Nephron (organoid): ENCODE data around the gene WFS1.
A peak's percentile ranks its signal among the peaks of the same experiment; 100 is the strongest.

Experiments used
- H3K27ac Mint-ChIP-seq, 3 experiments: 2 replicates each; pipeline ENCODE4 v1.8.0; 2020; ENCODE audit warnings: mixed read lengths in 3 of 3, mild to moderate bottlenecking in 2 of 3, moderate library complexity in 1 of 3
- H3K27me3 Mint-ChIP-seq: 2 replicates; pipeline ENCODE4 v1.8.0; 2021; ENCODE audit warnings: low read depth, mild to moderate bottlenecking, moderate library complexity, mixed read lengths
- H3K36me3 Mint-ChIP-seq: 2 replicates; pipeline ENCODE4 v1.8.0; 2020; ENCODE audit warnings: low read depth, mixed read lengths
- H3K4me1 Mint-ChIP-seq: 2 replicates; pipeline ENCODE4 v1.8.0; 2020; ENCODE audit warnings: mixed read lengths
- H3K4me3 Mint-ChIP-seq, 3 experiments: 2 replicates each; pipeline ENCODE4 v1.8.0; 2020; ENCODE audit warnings: mild to moderate bottlenecking in 3 of 3, mixed read lengths in 3 of 3, moderate library complexity in 2 of 3
- H3K9me3 Mint-ChIP-seq: 2 replicates; pipeline ENCODE4 v1.8.0; 2020; ENCODE audit warnings: mixed read lengths
- CTCF ChIP-seq, 3 experiments: fragments of 200-600 bp; sonication (generic); IDR thresholded peaks; one replicate each; pipeline ENCODE4 v1.5.0; 2021; ENCODE audit warnings: antibody characterized with exemption in 3 of 3; ENCODE audit not compliant: unreplicated experiment in 3 of 3

The WFS1 gene

GRCh38 chr4:6331018-6331417 lies 61.4 kb downstream of the WFS1 start:
- H3K9me3 Mint-ChIP-seq: peaks cover 2% of the 10 kb centered on the region
- H3K27ac Mint-ChIP-seq: no peak overlapping the region
- TF ChIP-seq CTCF (IDR thresholded peaks at IDR 0.05; ENCODE audit: unreplicated experiment in 3 of 3): peak; percentile 21 to 28 (median 24)
- peaks cover 66% of the 10 kb centered on the region for H3K27me3 Mint-ChIP-seq
- H3K4me1 Mint-ChIP-seq: no peaks in the 10 kb centered on the region
- no peaks in the 10 kb centered on the region for H3K36me3 Mint-ChIP-seq
- no peak overlapping the region for H3K4me3 Mint-ChIP-seq

GRCh38 chr4:6331468-6331867 lies 61.8 kb downstream of the WFS1 start:
- Mint-ChIP-seq H3K27me3 (peaks cover 67% of the 10 kb centered on the region), H3K4me3 (no peak overlapping the region), H3K4me1 (no peaks in the 10 kb centered on the region), H3K9me3 (peaks cover 2% of the 10 kb centered on the region), H3K36me3 (no peaks in the 10 kb centered on the region), H3K27ac (no peak overlapping the region)
- no peak for TF ChIP-seq CTCF (IDR thresholded peaks at IDR 0.05; ENCODE audit: unreplicated experiment in 3 of 3)

- no peaks in the 10 kb centered on the region for H3K4me1 Mint-ChIP-seq
- no peaks in the 10 kb centered on the region for H3K36me3 Mint-ChIP-seq
- H3K9me3 Mint-ChIP-seq: peaks cover 2% of the 10 kb centered on the region
- no peak overlapping the region for H3K27ac Mint-ChIP-seq
- H3K27me3 Mint-ChIP-seq: peaks cover 67% of the 10 kb centered on the region
- TF ChIP-seq CTCF (IDR thresholded peaks at IDR 0.05; ENCODE audit: unreplicated experiment in 3 of 3): peak; percentile 64 to 73 (median 73)
- no peak overlapping the region for H3K4me3 Mint-ChIP-seq
Measured at GRCh38 chr4:6332042-6332668, 62.5 kb downstream of the WFS1 start.

- peaks cover 2% of the 10 kb centered on the region for H3K9me3 Mint-ChIP-seq
- no peaks in the 10 kb centered on the region for H3K4me1 Mint-ChIP-seq
- TF ChIP-seq CTCF (IDR thresholded peaks at IDR 0.05; ENCODE audit: unreplicated experiment in 3 of 3): no peak
- H3K27me3 Mint-ChIP-seq: peaks cover 67% of the 10 kb centered on the region
- H3K36me3 Mint-ChIP-seq: no peaks in the 10 kb centered on the region
- H3K27ac Mint-ChIP-seq: no peak overlapping the region
- no peak overlapping the region for H3K4me3 Mint-ChIP-seq
Measured at GRCh38 chr4:6332669-6333050, 63.0 kb downstream of the WFS1 start.

- H3K4me1 Mint-ChIP-seq: no peaks in the 10 kb centered on the region
- peaks cover 67% of the 10 kb centered on the region for H3K27me3 Mint-ChIP-seq
- H3K27ac Mint-ChIP-seq: no peak overlapping the region
- TF ChIP-seq CTCF (IDR thresholded peaks at IDR 0.05; ENCODE audit: unreplicated experiment in 3 of 3): peak in 2 of 3 experiments; percentile 16 to 24
- no peaks in the 10 kb centered on the region for H3K36me3 Mint-ChIP-seq
- peaks cover 2% of the 10 kb centered on the region for H3K9me3 Mint-ChIP-seq
- no peak overlapping the region for H3K4me3 Mint-ChIP-seq
Measured at GRCh38 chr4:6333301-6334202, 63.9 kb downstream of the WFS1 start.
